Upper lobe of left lung (tissue), 6 donors: ENCODE results near the gene PKNOX2. TPM values are rescaled to one million over a fixed set of nuclear protein-coding genes. Genes with fewer than 3 reads are reported as not detected.

ENCODE experiments used
- ATAC-seq, 2 donors: fragments of 200-7000 bp; cut with Tn5 transposase; one replicate each; pipeline ENCODE4 v1.9.1; 2022; ENCODE audit warnings: mild to moderate bottlenecking in 2 of 2, moderate library complexity in 2 of 2; ENCODE audit not compliant: low FRiP score in 2 of 2
- DNase-seq, 2 donors: peaks; one replicate each; pipeline ENCODE4 v3.0.0-alpha.2; 2019 to 2020
- H3K27ac ChIP-seq, 4 donors: fragments of 200-600 bp; sonication (generic); one replicate each; pipeline ENCODE4 v1.5.1; 2016 to 2019
- H3K27me3 ChIP-seq, 4 donors: fragments of 200-600 bp; sonication (generic); one replicate each; pipeline ENCODE4 v1.5.1; 2017 to 2019
- H3K36me3 ChIP-seq, 4 donors: fragments of 200-600 bp; sonication (generic); one replicate each; pipeline ENCODE4 v1.5.1; 2016 to 2019
- H3K4me1 ChIP-seq, 4 donors: fragments of 200-600 bp; sonication (generic); one replicate each; pipeline ENCODE4 v1.5.1; 2018 to 2019
- H3K4me3 ChIP-seq, 4 donors: fragments of 200-600 bp; sonication (generic); one replicate each; pipeline ENCODE4 v1.5.1; 2017 to 2019; ENCODE audit warnings: mild to moderate bottlenecking in 2 of 4, moderate library complexity in 1 of 4
- H3K9me3 ChIP-seq, 4 donors: fragments of 200-600 bp; sonication (generic); one replicate each; pipeline ENCODE4 v1.5.1; 2018 to 2019
- EP300 ChIP-seq, 4 donors: sonication (generic); formaldehyde crosslinking; IDR thresholded peaks; one replicate each; pipeline ENCODE4 v1.5.1; 2017; ENCODE audit warnings: antibody characterized with exemption in 4 of 4, control low read depth in 2 of 4
- POLR2A ChIP-seq, 4 donors: fragments of 450-650 bp; IDR thresholded peaks; one replicate each; pipeline ENCODE4 v1.5.1; 2016 to 2017; ENCODE audit warnings: antibody characterized with exemption in 4 of 4, mild to moderate bottlenecking in 2 of 4
- POLR2AphosphoS5 ChIP-seq, 2 donors: sonication (generic); formaldehyde crosslinking; IDR thresholded peaks; one replicate each; pipeline ENCODE4 v1.5.1; 2017; ENCODE audit warnings: antibody characterized with exemption in 2 of 2
- WGBS, 2 donors: methylation state at CpG; one replicate each; pipeline ENCODE4 v1.1.5; 2017 to 2018; 5-methylcytosine and 5-hydroxymethylcytosine counted together
- total RNA-seq, 6 donors: library from RNA; depleted of rRNA in 4 of 6; stranded (reverse); fragments of >200 nt in 4 of 6; gene quantifications; one replicate each; pipeline versions ENCODE4 v1.1.0 to v1.2.1, GENCODE V29; 2016 to 2021
- TF ChIP-seq, protein P1 (sequence below), 6 experiments: fragments of 450-650 bp in 4 of 6; fragments of 200-600 bp in 2 of 6; sonication (generic) in 2 of 6; IDR thresholded peaks; one replicate each; pipeline ENCODE4 v1.5.1; 2016 to 2019; ENCODE audit warnings: antibody characterized with exemption in 6 of 6
- donor health status: DM: no; HTN: no; CAD: no; lungs with moderate emphysema.
- donor health status: DM: no; HTN: yes; CAD: no; lungs with severe emphysema.

Gene PKNOX2
- total RNA-seq, 6 donors from 2014 or later: 2.9 to 15.5 (median 8.4) TPM

DNA sequence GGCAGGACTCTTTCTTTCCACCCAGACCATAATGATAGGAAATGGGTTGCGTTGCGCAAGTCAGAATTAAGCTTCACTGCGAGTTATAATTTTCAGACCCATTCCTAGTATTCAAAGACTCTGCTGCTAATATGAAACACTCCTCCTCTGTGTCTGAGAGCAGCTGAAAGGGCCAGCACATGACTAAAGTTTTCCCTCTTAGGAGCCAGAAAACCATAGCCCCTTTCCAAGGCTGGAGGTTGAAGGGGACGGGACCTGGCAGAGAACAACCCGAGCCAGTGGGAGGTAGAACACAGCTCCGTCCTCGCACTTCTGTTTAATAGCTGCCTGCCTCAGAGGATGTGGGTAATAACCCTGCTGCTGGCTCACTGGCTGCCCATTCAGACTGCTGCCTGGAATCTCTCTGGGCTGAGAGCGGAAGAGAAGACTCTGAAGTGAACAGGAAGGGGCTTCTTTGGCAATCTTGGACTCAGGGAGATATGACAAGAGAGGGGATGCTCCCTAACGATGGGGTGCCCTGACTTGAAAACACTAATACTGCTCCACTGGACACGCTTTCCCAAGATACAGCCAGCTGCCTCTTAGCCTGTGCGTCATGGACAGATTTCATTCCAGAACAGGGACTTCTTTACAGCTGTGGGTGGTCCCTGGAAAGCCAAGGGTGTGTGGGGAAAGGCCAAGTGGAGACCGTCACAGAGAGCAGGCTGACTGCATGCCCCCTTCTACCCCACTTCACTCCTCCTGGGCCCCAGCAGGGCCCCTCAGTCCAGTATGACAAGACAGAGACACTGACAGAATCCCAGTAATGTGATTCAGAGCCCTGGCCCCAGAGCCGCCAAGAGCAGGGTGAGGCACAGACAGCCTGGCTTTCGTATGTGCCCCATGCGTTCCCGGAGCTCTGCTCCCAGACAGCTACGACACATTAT, 174.6 kb downstream of the PKNOX2 start:
- peak overlapping the region; percentile 36 to 73 (median 50) for H3K27ac ChIP-seq
- ATAC-seq: peak; percentile 58 to 62
- no peaks in the 10 kb centered on the region for H3K36me3 ChIP-seq
- H3K4me3 ChIP-seq: no peak overlapping the region
- no peaks in the 10 kb centered on the region for H3K27me3 ChIP-seq
- TF ChIP-seq EP300 (IDR thresholded peaks at IDR 0.05): no peak
- TF ChIP-seq, protein P1, sequence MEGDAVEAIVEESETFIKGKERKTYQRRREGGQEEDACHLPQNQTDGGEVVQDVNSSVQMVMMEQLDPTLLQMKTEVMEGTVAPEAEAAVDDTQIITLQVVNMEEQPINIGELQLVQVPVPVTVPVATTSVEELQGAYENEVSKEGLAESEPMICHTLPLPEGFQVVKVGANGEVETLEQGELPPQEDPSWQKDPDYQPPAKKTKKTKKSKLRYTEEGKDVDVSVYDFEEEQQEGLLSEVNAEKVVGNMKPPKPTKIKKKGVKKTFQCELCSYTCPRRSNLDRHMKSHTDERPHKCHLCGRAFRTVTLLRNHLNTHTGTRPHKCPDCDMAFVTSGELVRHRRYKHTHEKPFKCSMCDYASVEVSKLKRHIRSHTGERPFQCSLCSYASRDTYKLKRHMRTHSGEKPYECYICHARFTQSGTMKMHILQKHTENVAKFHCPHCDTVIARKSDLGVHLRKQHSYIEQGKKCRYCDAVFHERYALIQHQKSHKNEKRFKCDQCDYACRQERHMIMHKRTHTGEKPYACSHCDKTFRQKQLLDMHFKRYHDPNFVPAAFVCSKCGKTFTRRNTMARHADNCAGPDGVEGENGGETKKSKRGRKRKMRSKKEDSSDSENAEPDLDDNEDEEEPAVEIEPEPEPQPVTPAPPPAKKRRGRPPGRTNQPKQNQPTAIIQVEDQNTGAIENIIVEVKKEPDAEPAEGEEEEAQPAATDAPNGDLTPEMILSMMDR (IDR thresholded peaks at IDR 0.05): no peak
- TF ChIP-seq POLR2AphosphoS5 (IDR thresholded peaks at IDR 0.05): no peak
- no peak for TF ChIP-seq POLR2A (IDR thresholded peaks at IDR 0.05)
- H3K9me3 ChIP-seq: no peaks in the 10 kb centered on the region
- H3K4me1 ChIP-seq: no peaks in the 10 kb centered on the region
- no peak for DNase-seq
- WGBS, 2 donors: 67 to 77% methylated on average over 16 to 17 of the region's 17 CpGs

DNA sequence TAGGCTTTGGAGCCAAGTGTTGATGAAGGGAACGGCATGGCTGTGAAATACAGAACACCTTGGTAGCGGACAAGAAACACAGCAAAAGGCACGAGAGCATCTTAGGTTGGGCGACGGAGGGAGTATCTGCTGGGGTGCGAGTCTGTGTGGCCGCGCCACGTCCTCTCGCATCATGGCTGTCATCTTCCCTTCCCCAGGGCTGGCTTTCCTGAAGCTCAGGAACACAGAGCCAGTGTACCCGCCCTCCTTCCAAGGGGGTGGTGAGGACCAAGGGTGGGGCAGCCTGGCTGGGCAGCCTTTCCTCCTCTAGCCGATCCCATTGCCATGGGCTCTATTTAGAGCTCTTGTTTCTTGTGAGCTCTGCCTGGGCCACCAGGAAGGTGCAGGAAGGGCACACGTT, 177.1 kb downstream of the PKNOX2 start:
- Histone ChIP-seq H3K4me3 (no peak overlapping the region), H3K9me3 (no peaks in the 10 kb centered on the region), H3K27me3 (no peaks in the 10 kb centered on the region), H3K36me3 (no peaks in the 10 kb centered on the region), H3K4me1 (peaks cover 0 to 5% (median under 1%) of the 10 kb centered on the region in 4 donors), H3K27ac (peak overlapping the region in 1 of 4 donors; percentile 46)
- WGBS, 2 donors: 90 to 94% methylated on average over 13 of the region's 13 CpGs
- ATAC-seq (no peak), DNase-seq (no peak)
- no peak for TF ChIP-seq POLR2A (IDR thresholded peaks at IDR 0.05)
- TF ChIP-seq EP300 (IDR thresholded peaks at IDR 0.05): no peak
- TF ChIP-seq, protein P1 (IDR thresholded peaks at IDR 0.05): no peak
- no peak for TF ChIP-seq POLR2AphosphoS5 (IDR thresholded peaks at IDR 0.05)

DNA sequence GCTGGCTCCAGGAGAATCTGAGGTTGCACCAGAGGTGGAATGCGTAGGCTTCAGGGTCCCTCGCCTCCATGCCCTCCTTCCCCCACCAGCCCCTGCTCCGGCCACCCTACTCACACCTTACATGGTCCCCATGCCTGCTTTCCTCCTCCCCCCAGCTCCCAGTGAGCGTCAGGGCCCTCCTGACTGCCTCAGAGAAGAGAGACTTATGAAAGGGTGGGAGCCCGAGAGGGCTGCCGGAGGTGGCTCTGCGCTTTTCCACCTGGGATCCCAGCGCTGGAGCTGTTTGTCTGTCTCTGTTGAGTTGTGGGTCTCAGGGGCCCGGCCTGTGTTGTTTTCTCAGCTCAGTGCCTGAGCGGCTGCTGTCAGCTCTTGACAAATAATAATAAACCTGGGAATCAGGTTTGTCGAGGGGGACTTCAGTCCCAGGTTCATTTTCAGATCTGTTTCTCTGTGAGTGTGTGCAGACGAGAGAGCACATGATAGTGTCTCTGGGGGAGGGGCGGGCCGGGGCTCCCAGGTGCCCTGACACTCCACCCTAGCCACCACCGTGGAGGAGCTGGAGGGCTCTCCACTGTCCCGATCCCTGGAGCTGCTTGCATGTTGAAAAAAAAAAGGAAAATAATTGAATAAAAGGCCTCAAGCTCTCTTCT, 177.9 kb downstream of the PKNOX2 start:
- 73 to 80% methylated on average over 11 to 16 of the region's 16 CpGs for WGBS, 2 donors
- ATAC-seq (no peak), DNase-seq (no peak)
- Histone ChIP-seq H3K9me3 (no peaks in the 10 kb centered on the region), H3K4me3 (no peak overlapping the region), H3K27me3 (no peaks in the 10 kb centered on the region), H3K4me1 (peaks cover 0 to 5% (median 1%) of the 10 kb centered on the region in 4 donors), H3K36me3 (no peaks in the 10 kb centered on the region), H3K27ac (peak overlapping the region in 1 of 4 donors; percentile 46)
- TF ChIP-seq EP300 (IDR thresholded peaks at IDR 0.05) (no peak), POLR2A (IDR thresholded peaks at IDR 0.05) (no peak), POLR2AphosphoS5 (IDR thresholded peaks at IDR 0.05) (no peak)
- TF ChIP-seq, protein P1 (IDR thresholded peaks at IDR 0.05): no peak

DNA sequence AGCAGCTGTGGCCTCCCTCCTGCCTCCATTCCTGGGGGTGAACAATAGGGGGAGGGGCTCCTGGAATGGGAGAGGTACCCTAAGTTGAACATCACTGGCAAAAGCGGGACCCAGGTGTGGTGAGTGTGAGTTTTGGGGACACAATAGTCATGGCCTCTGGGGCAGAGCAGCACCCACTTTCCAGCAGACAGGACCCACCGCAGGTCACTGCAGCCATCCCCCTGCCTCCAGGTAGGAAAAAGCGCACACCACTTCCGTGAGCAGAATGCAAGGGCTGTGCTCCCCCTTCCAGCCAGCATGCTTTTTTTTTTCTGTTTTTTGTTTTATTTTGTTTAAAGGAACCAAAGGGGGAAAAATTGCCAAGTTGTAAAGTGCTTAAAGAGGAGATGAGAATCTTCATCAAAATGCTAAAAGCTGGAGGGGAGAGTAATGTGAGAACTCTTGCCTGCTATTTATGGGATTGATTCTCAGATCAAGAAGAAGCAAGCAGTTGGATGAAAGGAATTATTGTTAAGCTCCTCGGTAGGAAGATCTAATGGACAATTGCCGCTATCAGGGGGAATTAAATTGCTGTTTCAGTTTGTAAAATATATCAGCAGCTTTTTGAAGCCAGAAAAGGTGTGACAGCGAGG, 178.7 kb downstream of the PKNOX2 start:
- no peaks in the 10 kb centered on the region for H3K9me3 ChIP-seq
- no peaks in the 10 kb centered on the region for H3K36me3 ChIP-seq
- WGBS, 2 donors: 82 to 85% methylated on average over 7 of the region's 7 CpGs
- peaks cover 0 to 5% (median 1%) of the 10 kb centered on the region in 4 donors for H3K4me1 ChIP-seq
- no peaks in the 10 kb centered on the region for H3K27me3 ChIP-seq
- no peak for DNase-seq
- H3K4me3 ChIP-seq: no peak overlapping the region
- no peak for ATAC-seq
- TF ChIP-seq POLR2A (IDR thresholded peaks at IDR 0.05): no peak
- TF ChIP-seq, protein P1 (IDR thresholded peaks at IDR 0.05): no peak
- peak overlapping the region in 1 of 4 donors; percentile 7 for H3K27ac ChIP-seq
